A172 (cell line): Measurements from ENCODE around the gene POMC. TPM values are rescaled to one million over a fixed set of nuclear protein-coding genes. Genes with fewer than 3 reads are reported as not detected.
"Not testable (repeated sequence)": the region's sequence is repeated elsewhere in the genome, so short reads cannot be mapped to it uniquely, and the experiment has no call there.

Experiments
- DNase-seq: peaks from one replicate; pipeline ENCODE4 v3.0.0-alpha.2; 2015; ENCODE audit warnings: low spot score
- total RNA-seq: library from RNA; depleted of rRNA; stranded (reverse); fragments of >200 nt; shearing (Covaris generic); gene quantifications from 2 replicates; pipeline ENCODE4 v1.2.3, GENCODE V29; 2014

The POMC gene
- total RNA-seq, 1 experiment from 2014 or later = not detected

- no peak for DNase-seq
Observed at GRCh38 chr2:25176541-25177181, 8.3 kb upstream of the POMC start.

GRCh38 chr2:25176138-25176537 is 7.8 kb upstream of the POMC start:
- no peak for DNase-seq

GRCh38 chr2:25174192-25174861 is 5.9 kb upstream of the POMC start:
- DNase-seq = no peak

GRCh38 chr2:25173719-25174118 is 5.3 kb upstream of the POMC start:
- DNase-seq = no peak

GRCh38 chr2:25170888-25171287 is 2.5 kb upstream of the POMC start:
- DNase-seq = no peak

- DNase-seq = no peak
Observed at GRCh38 chr2:25169073-25169470, 692 bp upstream of the POMC start.

GRCh38 chr2:25165992-25166875 is 2.1 kb downstream of the POMC start:
- DNase-seq = peak; percentile 21

GRCh38 chr2:25164561-25164960 is 3.8 kb downstream of the POMC start:
- no peak for DNase-seq

- DNase-seq = not testable (repeated sequence)
Observed at GRCh38 chr2:25162061-25162460, 6.3 kb downstream of the POMC start.

GRCh38 chr2:25161055-25161781 is 7.2 kb downstream of the POMC start:
- DNase-seq = no peak

- no peak for DNase-seq
Observed at GRCh38 chr2:25160376-25160775, 8.0 kb downstream of the POMC start.

GRCh38 chr2:25159949-25160348 is 8.4 kb downstream of the POMC start:
- DNase-seq = no peak

- DNase-seq = no peak
Observed at GRCh38 chr2:25158096-25158852, 10.1 kb downstream of the POMC start.

GRCh38 chr2:25155401-25155800 is 13.0 kb downstream of the POMC start:
- DNase-seq = no peak

- DNase-seq = no peak
Observed at GRCh38 chr2:25151718-25152117, 16.7 kb downstream of the POMC start.

GRCh38 chr2:25150993-25151392 is 17.4 kb downstream of the POMC start:
- DNase-seq = not testable (repeated sequence)

- no peak for DNase-seq
Observed at GRCh38 chr2:25149646-25150045, 18.7 kb downstream of the POMC start.

GRCh38 chr2:25146896-25147295 is 21.5 kb downstream of the POMC start:
- DNase-seq = no peak

- DNase-seq = no peak
Observed at GRCh38 chr2:25145803-25146202, 22.6 kb downstream of the POMC start.

- DNase-seq = no peak
Observed at GRCh38 chr2:25141120-25141519, 27.3 kb downstream of the POMC start.

GRCh38 chr2:25140535-25140934 is 27.8 kb downstream of the POMC start:
- not testable (repeated sequence) for DNase-seq
